Measurements from ENCODE around the gene NTM. TPM values are rescaled to one million over a fixed set of nuclear protein-coding genes. Genes with fewer than 3 reads are reported as not detected.

Gene NTM
- polyA plus RNA-seq, 1 donor from 2014 or later, result 39.4 TPM

GRCh38 chr11:131888230-131888855, 517.9 kb downstream of the NTM start:
- peak overlapping the region; percentile 43 for H3K4me2 ChIP-seq (ENCODE audit: low read length)
- H3K9me2 ChIP-seq (ENCODE audit: insufficient read depth, low read length), result no peaks in the 10 kb centered on the region
- H3K36me3 ChIP-seq (ENCODE audit: insufficient read depth, low read length), result no peaks in the 10 kb centered on the region
- H3K4me3 ChIP-seq (ENCODE audit: low read length), result no peak overlapping the region
- H3K9ac ChIP-seq (ENCODE audit: low read length), result peak overlapping the region; percentile 57
- H3K27ac ChIP-seq (ENCODE audit: low read length), result peak overlapping the region; percentile 85
- H3K9me3 ChIP-seq (ENCODE audit: low read length), result no peaks in the 10 kb centered on the region
- H2AFZ ChIP-seq (ENCODE audit: low read depth, low read length), result no peak overlapping the region
- H4K20me1 ChIP-seq (ENCODE audit: insufficient read depth), result no peaks in the 10 kb centered on the region
- H3K79me2 ChIP-seq (replicated peaks; ENCODE audit: insufficient read depth, low read length), result no peaks in the 10 kb centered on the region
- H3K27me3 ChIP-seq (ENCODE audit: insufficient read depth, low read depth, low read length), result no peaks in the 10 kb centered on the region
- TF ChIP-seq TAF1 (IDR thresholded peaks at IDR 0.05; ENCODE audit: low read depth), result no peak
- no peak for TF ChIP-seq EZH2 (IDR thresholded peaks at IDR 0.05; ENCODE audit: borderline replicate concordance, insufficient read depth, low read length, poor library complexity, severe bottlenecking)
- TF ChIP-seq CTCF (IDR thresholded peaks at IDR 0.05; ENCODE audit: poor library complexity, severe bottlenecking), result no peak
- TF ChIP-seq RAD21 (conservative IDR thresholded peaks at IDR 0.05), result no peak
- no peak for TF ChIP-seq POLR2AphosphoS5 (IDR thresholded peaks at IDR 0.05)
- no peak for TF ChIP-seq EP300 (conservative IDR thresholded peaks at IDR 0.05; ENCODE audit: poor library complexity, severe bottlenecking)
- no peak for TF ChIP-seq MXI1 (conservative IDR thresholded peaks at IDR 0.05; ENCODE audit: poor library complexity, severe bottlenecking)
- peaks cover 3% of the 10 kb centered on the region for H3F3A ChIP-seq (ENCODE audit: insufficient read depth, low read length, poor library complexity, severe bottlenecking)

DNA sequence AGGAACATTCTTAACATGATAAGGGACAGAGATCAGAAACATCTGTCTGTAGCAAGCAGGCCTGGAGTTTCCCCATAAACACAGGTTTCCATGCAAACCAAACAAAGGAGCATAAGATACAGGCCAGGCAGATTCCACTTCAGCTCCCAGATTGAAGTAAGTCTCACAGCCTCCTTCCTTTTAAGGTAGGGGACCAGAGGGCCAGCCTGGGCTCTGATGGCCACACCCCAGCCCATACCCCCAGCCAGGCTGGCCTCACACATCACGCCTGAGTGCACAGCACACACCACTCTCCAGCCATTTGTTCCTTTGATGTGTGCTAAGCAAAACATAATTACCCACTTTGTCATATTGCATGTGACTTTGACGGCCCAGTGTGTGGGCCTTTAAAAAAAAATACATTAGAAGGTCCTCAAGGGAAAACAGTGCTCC, 518.7 kb downstream of the NTM start:
- H3K79me2 ChIP-seq (replicated peaks; ENCODE audit: insufficient read depth, low read length), result no peaks in the 10 kb centered on the region
- no peaks in the 10 kb centered on the region for H4K20me1 ChIP-seq (ENCODE audit: insufficient read depth)
- H3K4me2 ChIP-seq (ENCODE audit: low read length), result peak overlapping the region; percentile 43
- H2AFZ ChIP-seq (ENCODE audit: low read depth, low read length), result peak overlapping the region; percentile 15
- no peaks in the 10 kb centered on the region for H3K36me3 ChIP-seq (ENCODE audit: insufficient read depth, low read length)
- no peaks in the 10 kb centered on the region for H3K9me3 ChIP-seq (ENCODE audit: low read length)
- H3K27me3 ChIP-seq (ENCODE audit: insufficient read depth, low read depth, low read length), result no peaks in the 10 kb centered on the region
- TF ChIP-seq POLR2AphosphoS5 (IDR thresholded peaks at IDR 0.05) (peak; percentile 71), MXI1 (conservative IDR thresholded peaks at IDR 0.05; ENCODE audit: poor library complexity, severe bottlenecking) (no peak), EP300 (conservative IDR thresholded peaks at IDR 0.05; ENCODE audit: poor library complexity, severe bottlenecking) (peak; percentile 78), SMC3 (conservative IDR thresholded peaks at IDR 0.05; ENCODE audit: poor library complexity) (peak; percentile 29), REST (IDR thresholded peaks at IDR 0.05; ENCODE audit: borderline replicate concordance) (peak; percentile 30), CTCF (IDR thresholded peaks at IDR 0.05; ENCODE audit: poor library complexity, severe bottlenecking) (no peak), TAF1 (IDR thresholded peaks at IDR 0.05; ENCODE audit: low read depth) (no peak), RAD21 (conservative IDR thresholded peaks at IDR 0.05) (no peak)
- peak overlapping the region; percentile 85 for H3K27ac ChIP-seq (ENCODE audit: low read length)
- peaks cover 3% of the 10 kb centered on the region for H3F3A ChIP-seq (ENCODE audit: insufficient read depth, low read length, poor library complexity, severe bottlenecking)
- no peaks in the 10 kb centered on the region for H3K9me2 ChIP-seq (ENCODE audit: insufficient read depth, low read length)
- no peak overlapping the region for H3K4me3 ChIP-seq (ENCODE audit: low read length)
- H3K9ac ChIP-seq (ENCODE audit: low read length), result peak overlapping the region; percentile 57

Measured in neural cell (in vitro differentiated cells).